Stimulated activated CD4-positive, alpha-beta T cell treated with anti-CD3 and anti-CD28 coated beads, Interleukin-12 subunit alpha, Interleukin-12 subunit beta, amount 100 ng/mL, for 24 hours (primary cell): Measurements from ENCODE around the gene TNKS2.
"Not testable (repeated sequence)": the region's sequence is repeated elsewhere in the genome, so short reads cannot be mapped to it uniquely, and the experiment has no call there.

Experiments
- DNase-seq, 2 experiments: peaks; one replicate each; pipeline ENCODE4 v3.0.0-alpha.2; 2020; ENCODE audit warnings: low read depth in 2 of 2

TNKS2 gene

DNA sequence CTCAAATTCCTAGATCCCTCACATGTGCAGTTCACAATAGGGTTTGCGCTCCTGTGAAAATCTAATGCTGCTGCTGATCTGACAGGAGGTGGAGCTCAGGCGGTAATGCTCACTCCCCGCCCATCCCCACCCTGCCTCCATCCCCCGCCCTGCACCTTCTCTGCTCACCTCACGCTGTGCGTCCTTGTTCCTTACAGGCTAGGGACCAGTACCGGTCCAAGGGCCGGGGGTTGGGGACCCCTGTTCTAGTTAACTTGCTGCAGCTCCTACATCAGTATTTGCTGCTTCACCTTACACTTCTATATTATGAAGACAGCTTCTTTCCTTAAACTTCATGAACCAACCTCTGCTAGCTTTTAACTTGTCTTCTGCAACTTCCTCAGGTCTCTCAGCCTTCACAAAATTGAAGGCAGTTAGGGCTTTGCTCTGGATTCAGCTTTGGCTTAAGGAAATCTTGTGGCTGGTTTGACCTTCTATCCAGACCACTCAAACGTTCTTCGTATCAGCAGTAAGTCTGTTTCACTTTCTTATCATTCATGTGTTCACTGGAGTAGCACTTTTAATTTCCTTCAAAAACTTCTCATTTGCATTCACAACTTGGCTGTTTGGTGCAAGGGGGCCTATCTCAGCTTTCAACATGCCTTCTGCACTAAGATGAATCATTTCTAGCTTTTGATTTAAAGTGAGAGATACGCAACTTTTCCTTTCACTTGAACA, 1.7 kb upstream of the TNKS2 start:
- DNase-seq = peak; percentile 18 to 49

GRCh38 chr10:91797048-91797690, 1.1 kb upstream of the TNKS2 start:
- DNase-seq = no peak

- DNase-seq = peak in 1 of 2 experiments; percentile 20
These were observed 704 bp downstream of the TNKS2 start for GRCh38 chr10:91798649-91799611.

DNA sequence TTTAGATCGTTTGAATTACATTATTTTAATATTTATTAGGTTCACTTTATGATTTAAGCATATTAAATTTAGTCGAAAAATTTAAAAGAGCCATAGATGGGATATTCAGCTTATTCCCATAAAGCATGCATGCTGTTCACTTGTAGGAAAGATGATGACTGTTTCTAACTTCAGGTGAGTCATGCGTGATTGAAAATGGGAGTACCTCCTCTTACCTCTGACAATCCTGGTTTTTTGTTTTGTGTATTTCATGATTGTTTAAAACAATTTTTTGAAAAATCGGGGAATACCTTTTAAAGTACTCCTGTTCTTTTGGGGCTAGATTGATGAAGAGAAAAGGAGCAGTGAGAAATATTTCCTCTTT, 1.4 kb downstream of the TNKS2 start:
- DNase-seq = no peak

GRCh38 chr10:91800182-91800581, 2.0 kb downstream of the TNKS2 start:
- DNase-seq = no peak

DNA sequence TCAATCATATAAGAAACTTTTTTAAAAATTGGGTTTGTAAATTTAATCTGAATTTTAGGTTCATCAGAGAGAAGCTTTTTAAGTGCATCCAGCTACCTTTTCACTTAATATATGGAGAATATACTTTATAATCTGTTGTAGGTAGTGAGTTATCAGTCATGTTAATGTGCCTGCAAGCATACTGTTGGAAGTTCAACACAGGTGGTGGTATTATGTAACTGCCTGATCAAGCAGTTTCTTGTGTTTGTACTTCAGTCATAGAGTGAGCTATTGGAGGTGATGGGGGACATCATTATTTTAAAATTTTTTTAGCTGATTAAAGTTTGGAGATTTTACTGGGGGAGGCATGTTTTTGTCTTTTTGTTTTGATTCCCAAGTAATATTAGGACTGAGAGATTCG, 2.5 kb downstream of the TNKS2 start:
- DNase-seq = no peak

DNA sequence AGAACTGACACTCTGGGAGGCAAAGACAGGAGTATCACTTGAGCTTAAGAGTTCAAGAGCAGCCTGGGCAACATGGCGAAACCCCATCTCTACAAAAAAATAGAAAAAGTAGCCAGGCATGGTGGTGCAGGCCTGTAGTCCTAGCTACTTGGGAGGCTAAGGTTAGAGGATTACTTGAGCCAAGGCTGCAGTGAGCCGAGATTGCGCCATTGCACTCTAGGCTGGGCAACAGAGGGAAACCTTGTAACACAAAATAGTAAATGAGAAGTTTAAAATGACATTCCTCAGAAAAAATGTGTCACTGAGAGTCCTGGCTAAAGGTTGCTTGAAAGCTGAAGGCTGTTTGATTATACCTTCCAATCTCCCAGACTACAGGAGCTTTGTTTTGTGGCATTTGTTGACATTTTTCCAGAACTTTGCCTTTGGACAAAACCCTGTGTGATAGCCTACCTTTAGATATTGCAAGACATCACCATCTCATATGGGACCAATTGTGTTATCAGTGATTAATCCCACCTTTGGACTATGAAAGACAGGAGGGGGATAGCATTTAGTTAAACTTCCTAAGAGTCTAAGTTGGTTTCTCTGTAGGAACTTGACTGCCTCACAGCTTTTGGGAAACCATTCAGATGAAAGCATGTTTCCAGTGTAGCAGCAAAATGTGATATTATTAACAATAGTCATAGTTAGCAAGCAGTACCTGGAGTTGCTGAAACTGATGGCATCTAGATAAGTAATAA, 5.3 kb downstream of the TNKS2 start:
- no peak for DNase-seq

DNA sequence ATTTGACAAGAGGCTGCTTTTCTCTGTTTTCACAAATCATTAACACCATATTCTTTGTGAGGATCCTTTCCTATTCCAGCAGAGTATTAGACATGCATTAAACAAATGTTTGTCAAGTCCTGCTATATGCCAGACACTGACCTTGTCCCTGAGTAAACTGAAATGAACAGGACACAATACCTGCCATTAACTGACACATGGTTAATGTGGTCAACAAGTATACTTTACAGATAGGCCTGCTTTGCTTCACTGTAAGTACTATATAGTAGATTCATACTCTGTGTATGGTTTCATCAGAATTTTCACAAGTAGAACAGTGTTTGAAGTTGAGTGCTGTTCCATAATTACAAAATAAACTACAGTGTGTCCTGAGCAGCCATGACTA, 5.9 kb downstream of the TNKS2 start:
- no peak for DNase-seq

- DNase-seq = no peak
These were observed 7.0 kb downstream of the TNKS2 start for GRCh38 chr10:91805110-91805838.

DNA sequence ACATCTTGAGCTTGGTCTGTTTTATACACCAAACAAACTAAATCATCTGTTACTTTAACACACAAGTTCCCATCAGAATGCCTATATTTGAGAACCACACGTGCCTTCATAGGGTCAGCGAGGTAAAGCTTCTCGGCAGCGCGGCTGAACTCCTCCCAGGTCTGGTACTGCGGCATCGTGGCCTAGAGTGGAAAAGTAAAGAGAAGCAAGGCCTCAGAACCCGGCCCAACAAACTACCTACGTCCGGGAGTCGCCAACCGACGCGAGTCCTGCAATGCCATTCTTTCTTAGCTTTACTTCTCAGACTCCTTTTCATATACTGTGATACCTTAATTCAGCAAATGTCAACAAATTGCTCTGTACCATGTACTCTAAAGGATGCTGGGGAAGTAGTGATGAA, 9.0 kb downstream of the TNKS2 start:
- DNase-seq = not testable (repeated sequence)

- no peak for DNase-seq
These were observed 15.0 kb downstream of the TNKS2 start for GRCh38 chr10:91813251-91813650.

DNA sequence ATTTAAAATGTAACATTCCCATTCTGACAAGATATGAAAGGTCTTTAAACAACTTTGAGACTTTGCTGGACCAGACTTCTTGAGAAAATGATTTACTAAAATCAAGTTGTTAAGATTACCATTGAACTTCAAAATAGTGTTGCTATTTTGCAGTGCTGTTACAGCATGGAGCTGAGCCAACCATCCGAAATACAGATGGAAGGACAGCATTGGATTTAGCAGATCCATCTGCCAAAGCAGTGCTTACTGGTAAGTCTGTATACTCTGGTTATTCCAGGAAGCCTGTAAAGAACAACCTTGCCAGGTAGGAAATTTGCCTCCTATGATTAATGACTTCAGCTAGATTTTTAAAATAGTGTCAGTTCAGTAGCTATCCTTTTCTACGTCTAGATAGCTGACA, 18.8 kb downstream of the TNKS2 start:
- no peak for DNase-seq

GRCh38 chr10:91820144-91820543, 21.9 kb downstream of the TNKS2 start:
- DNase-seq = no peak

DNA sequence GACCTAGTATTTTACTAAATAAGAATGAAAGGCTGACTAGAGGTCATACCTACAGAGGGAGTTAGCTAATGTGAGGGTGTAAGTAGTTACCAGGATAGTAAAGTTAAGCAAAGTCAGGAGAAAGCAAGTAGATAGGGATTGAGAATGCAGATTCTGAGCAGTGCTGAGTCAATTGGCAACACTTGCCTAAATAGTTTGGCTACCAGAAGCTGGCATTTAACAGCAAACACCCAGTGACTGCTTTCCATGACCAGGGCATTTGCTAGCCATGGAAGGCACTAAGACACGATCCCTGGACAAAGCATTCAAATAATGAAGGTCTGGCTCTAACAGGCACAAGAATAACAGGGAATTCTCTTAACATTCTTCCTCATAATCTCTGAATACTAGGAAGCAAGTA, 25.9 kb downstream of the TNKS2 start:
- DNase-seq = no peak

DNA sequence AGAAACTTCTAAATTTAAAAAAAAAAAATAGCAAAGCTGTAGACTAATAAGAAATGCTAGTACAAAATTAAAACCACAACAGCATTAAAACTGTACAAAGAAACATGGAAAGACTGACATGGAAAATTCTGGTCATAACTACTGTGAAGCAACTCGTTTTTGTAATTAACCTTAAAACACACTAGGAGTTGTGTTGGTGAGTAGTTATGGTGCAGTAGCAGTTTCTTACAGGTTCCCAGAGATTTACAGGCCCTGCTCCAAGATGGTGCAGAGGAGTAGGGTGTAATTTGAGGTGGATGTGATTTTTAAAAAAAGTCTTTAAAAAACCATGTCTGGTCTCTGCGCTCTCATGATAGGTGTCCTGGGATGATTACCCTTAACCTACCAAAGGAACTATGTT, 31.0 kb downstream of the TNKS2 start:
- no peak for DNase-seq

GRCh38 chr10:91838199-91838598, 40.0 kb downstream of the TNKS2 start:
- no peak for DNase-seq

GRCh38 chr10:91843083-91843482, 44.9 kb downstream of the TNKS2 start:
- DNase-seq = no peak

DNA sequence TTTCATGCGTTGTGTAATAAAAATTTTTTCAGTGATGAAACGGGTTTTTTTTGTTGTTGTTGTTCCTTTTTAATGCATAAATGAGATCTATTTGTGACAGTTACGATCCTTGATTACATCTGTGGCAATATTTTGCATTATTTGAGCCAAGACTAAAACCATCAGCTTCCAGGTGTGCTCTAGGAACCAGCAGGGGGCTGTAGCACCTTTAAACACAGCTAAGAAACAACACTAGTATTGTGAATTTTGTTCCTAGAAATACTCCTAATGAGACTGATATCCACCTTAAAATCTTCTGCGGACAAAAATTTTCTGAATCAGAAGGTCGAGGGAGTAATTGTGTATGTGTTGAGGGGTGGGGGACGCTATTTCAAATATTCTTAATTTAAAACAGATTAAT, 58.4 kb downstream of the TNKS2 start:
- DNase-seq = no peak

GRCh38 chr10:91860885-91861284, 62.7 kb downstream of the TNKS2 start:
- DNase-seq = no peak

- DNase-seq = no peak
These were observed 65.9 kb downstream of the TNKS2 start for GRCh38 chr10:91864099-91864498.

- no peak for DNase-seq
These were observed 66.5 kb downstream of the TNKS2 start for GRCh38 chr10:91864744-91865143.
